IPS-NIHi11 (cell line): Measurements from ENCODE around the gene ABLIM2.

Experiments
- DNase-seq: peaks from one replicate; pipeline ENCODE4 v3.0.0; 2012; ENCODE audit warnings: mixed read lengths, low spot score

The ABLIM2 gene

GRCh38 chr4:8158710-8159536 lies at the start of gene ABLIM2:
Gene ABLIM2, minus strand, starts transcription at chr4:8158813. Its CDS starts 124 bp downstream, at chr4:8158689.
- peak; percentile 99 for DNase-seq

GRCh38 chr4:8207314-8207713 lies 48.7 kb upstream of the ABLIM2 start:
- DNase-seq = no peak

GRCh38 chr4:8205749-8206611 lies 47.4 kb upstream of the ABLIM2 start:
- DNase-seq = no peak

GRCh38 chr4:8205241-8205707 lies 46.7 kb upstream of the ABLIM2 start:
- DNase-seq = no peak

- DNase-seq = no peak
Measured at GRCh38 chr4:8204576-8205227, 46.1 kb upstream of the ABLIM2 start.

GRCh38 chr4:8203817-8204216 lies 45.2 kb upstream of the ABLIM2 start:
- no peak for DNase-seq

GRCh38 chr4:8203052-8203401 lies 44.4 kb upstream of the ABLIM2 start:
- DNase-seq = no peak

GRCh38 chr4:8202108-8203051 lies 43.8 kb upstream of the ABLIM2 start:
- DNase-seq = no peak

- DNase-seq = no peak
Measured at GRCh38 chr4:8201321-8201781, 42.7 kb upstream of the ABLIM2 start.

GRCh38 chr4:8200302-8200975 lies 41.8 kb upstream of the ABLIM2 start:
- no peak for DNase-seq

GRCh38 chr4:8199594-8200301 lies 41.1 kb upstream of the ABLIM2 start:
- no peak for DNase-seq

- DNase-seq = peak; percentile 91
Measured at GRCh38 chr4:8198906-8199593, 40.4 kb upstream of the ABLIM2 start, which contains the start of gene SH3TC1. Gene SH3TC1, plus strand, starts transcription at chr4:8199290. Its CDS starts 5,905 bp downstream, at chr4:8205195.

- DNase-seq = no peak
Measured at GRCh38 chr4:8198206-8198905, 39.7 kb upstream of the ABLIM2 start.

GRCh38 chr4:8197521-8197920 lies 38.9 kb upstream of the ABLIM2 start:
- no peak for DNase-seq

- DNase-seq = no peak
Measured at GRCh38 chr4:8195841-8196458, 37.3 kb upstream of the ABLIM2 start.

GRCh38 chr4:8195431-8195830 lies 36.8 kb upstream of the ABLIM2 start:
- no peak for DNase-seq

GRCh38 chr4:8194306-8195242 lies 36.0 kb upstream of the ABLIM2 start:
- no peak for DNase-seq
